ENCODE data around the gene DAPK1.

DAPK1 gene

GRCh38 chr9:87650611-87651295 lies 153.1 kb downstream of the DAPK1 start:
- no peak overlapping the region for H3K4me3 ChIP-seq (ENCODE audit: low read length)
- H3K36me3 ChIP-seq (ENCODE audit: insufficient read depth, low read length), result peaks cover 83% of the 10 kb centered on the region
- H3K27me3 ChIP-seq (ENCODE audit: insufficient read depth, low read length), result no peaks in the 10 kb centered on the region
- 94% methylated on average over 7 of the region's 8 CpGs for WGBS
- no peaks in the 10 kb centered on the region for H3K4me1 ChIP-seq (ENCODE audit: insufficient read depth, low read length)
- H3K9ac ChIP-seq (ENCODE audit: low read depth, low read length), result no peak overlapping the region
- H3K27ac ChIP-seq (ENCODE audit: low read depth, low read length), result no peak overlapping the region
- no peaks in the 10 kb centered on the region for H3K9me3 ChIP-seq (ENCODE audit: insufficient read depth, low read depth, low read length)

GRCh38 chr9:87651431-87651830 lies 153.8 kb downstream of the DAPK1 start:
- Histone ChIP-seq H3K27me3 (ENCODE audit: insufficient read depth, low read length) (no peaks in the 10 kb centered on the region), H3K36me3 (ENCODE audit: insufficient read depth, low read length) (peaks cover 82% of the 10 kb centered on the region), H3K27ac (ENCODE audit: low read depth, low read length) (no peak overlapping the region), H3K4me3 (ENCODE audit: low read length) (no peak overlapping the region), H3K9me3 (ENCODE audit: insufficient read depth, low read depth, low read length) (no peaks in the 10 kb centered on the region), H3K4me1 (ENCODE audit: insufficient read depth, low read length) (0 out of 2 replicates have a peak, but pooled peaks cover 2% of the 10 kb centered on the region), H3K9ac (ENCODE audit: low read depth, low read length) (no peak overlapping the region)
- 97% methylated on average over 10 of the region's 10 CpGs for WGBS

GRCh38 chr9:87653941-87654340 lies 156.3 kb downstream of the DAPK1 start:
- no peaks in the 10 kb centered on the region for H3K9me3 ChIP-seq (ENCODE audit: insufficient read depth, low read depth, low read length)
- H3K4me3 ChIP-seq (ENCODE audit: low read length), result no peak overlapping the region
- 94% methylated on average over 3 of the region's 3 CpGs for WGBS
- peaks cover 80% of the 10 kb centered on the region for H3K36me3 ChIP-seq (ENCODE audit: insufficient read depth, low read length)
- H3K9ac ChIP-seq (ENCODE audit: low read depth, low read length), result no peak overlapping the region
- H3K4me1 ChIP-seq (ENCODE audit: insufficient read depth, low read length), result 0 out of 2 replicates have a peak, but pooled peaks cover 6% of the 10 kb centered on the region
- no peaks in the 10 kb centered on the region for H3K27me3 ChIP-seq (ENCODE audit: insufficient read depth, low read length)
- H3K27ac ChIP-seq (ENCODE audit: low read depth, low read length), result no peak overlapping the region

- H3K4me1 ChIP-seq (ENCODE audit: insufficient read depth, low read length), result 0 out of 2 replicates have a peak, but pooled peaks cover 6% of the 10 kb centered on the region
- H3K27ac ChIP-seq (ENCODE audit: low read depth, low read length), result no peak overlapping the region
- 94% methylated on average over 9 of the region's 9 CpGs for WGBS
- H3K9me3 ChIP-seq (ENCODE audit: insufficient read depth, low read depth, low read length), result no peaks in the 10 kb centered on the region
- no peak overlapping the region for H3K9ac ChIP-seq (ENCODE audit: low read depth, low read length)
- peaks cover 73% of the 10 kb centered on the region for H3K36me3 ChIP-seq (ENCODE audit: insufficient read depth, low read length)
- H3K27me3 ChIP-seq (ENCODE audit: insufficient read depth, low read length), result no peaks in the 10 kb centered on the region
- no peak overlapping the region for H3K4me3 ChIP-seq (ENCODE audit: low read length)
These were observed 158.1 kb downstream of the DAPK1 start for GRCh38 chr9:87655731-87656130.

GRCh38 chr9:87656485-87656884 lies 158.8 kb downstream of the DAPK1 start:
- H3K27me3 ChIP-seq (ENCODE audit: insufficient read depth, low read length), result no peaks in the 10 kb centered on the region
- 83% methylated on average over 8 of the region's 8 CpGs for WGBS
- no peaks in the 10 kb centered on the region for H3K9me3 ChIP-seq (ENCODE audit: insufficient read depth, low read depth, low read length)
- H3K4me3 ChIP-seq (ENCODE audit: low read length), result no peak overlapping the region
- H3K9ac ChIP-seq (ENCODE audit: low read depth, low read length), result no peak overlapping the region
- no peak overlapping the region for H3K27ac ChIP-seq (ENCODE audit: low read depth, low read length)
- 0 out of 2 replicates have a peak, but pooled peaks cover 6% of the 10 kb centered on the region for H3K4me1 ChIP-seq (ENCODE audit: insufficient read depth, low read length)
- peaks cover 65% of the 10 kb centered on the region for H3K36me3 ChIP-seq (ENCODE audit: insufficient read depth, low read length)

GRCh38 chr9:87657190-87657589 lies 159.5 kb downstream of the DAPK1 start:
- H3K9me3 ChIP-seq (ENCODE audit: insufficient read depth, low read depth, low read length), result no peaks in the 10 kb centered on the region
- no peak overlapping the region for H3K4me3 ChIP-seq (ENCODE audit: low read length)
- 94% methylated on average over 6 of the region's 6 CpGs for WGBS
- H3K4me1 ChIP-seq (ENCODE audit: insufficient read depth, low read length), result 0 out of 2 replicates have a peak, but pooled peaks cover 7% of the 10 kb centered on the region
- H3K27me3 ChIP-seq (ENCODE audit: insufficient read depth, low read length), result no peaks in the 10 kb centered on the region
- no peak overlapping the region for H3K9ac ChIP-seq (ENCODE audit: low read depth, low read length)
- H3K36me3 ChIP-seq (ENCODE audit: insufficient read depth, low read length), result peaks cover 64% of the 10 kb centered on the region
- no peak overlapping the region for H3K27ac ChIP-seq (ENCODE audit: low read depth, low read length)

- Histone ChIP-seq H3K4me1 (ENCODE audit: insufficient read depth, low read length) (0 out of 2 replicates have a peak, but pooled peaks cover 12% of the 10 kb centered on the region), H3K9me3 (ENCODE audit: insufficient read depth, low read depth, low read length) (no peaks in the 10 kb centered on the region), H3K9ac (ENCODE audit: low read depth, low read length) (no peak overlapping the region), H3K4me3 (ENCODE audit: low read length) (no peak overlapping the region), H3K27ac (ENCODE audit: low read depth, low read length) (no peak overlapping the region), H3K36me3 (ENCODE audit: insufficient read depth, low read length) (peaks cover 63% of the 10 kb centered on the region), H3K27me3 (ENCODE audit: insufficient read depth, low read length) (no peaks in the 10 kb centered on the region)
- WGBS, result 95% methylated on average over 16 of the region's 16 CpGs
These were observed 160.2 kb downstream of the DAPK1 start for GRCh38 chr9:87657893-87658292.

GRCh38 chr9:87658511-87658910 lies 160.8 kb downstream of the DAPK1 start:
- no peaks in the 10 kb centered on the region for H3K27me3 ChIP-seq (ENCODE audit: insufficient read depth, low read length)

GRCh38 chr9:87659534-87660419 lies 162.1 kb downstream of the DAPK1 start:
- no peak overlapping the region for H3K9ac ChIP-seq (ENCODE audit: low read depth, low read length)

More at GRCh38 chr9:87658511-87658910, 160.8 kb downstream of the DAPK1 start:
- WGBS, result 98% methylated on average over 2 of the region's 3 CpGs
- Histone ChIP-seq H3K4me3 (ENCODE audit: low read length) (no peak overlapping the region), H3K9ac (ENCODE audit: low read depth, low read length) (no peak overlapping the region), H3K27ac (ENCODE audit: low read depth, low read length) (no peak overlapping the region), H3K4me1 (ENCODE audit: insufficient read depth, low read length) (0 out of 2 replicates have a peak, but pooled peaks cover 12% of the 10 kb centered on the region), H3K9me3 (ENCODE audit: insufficient read depth, low read depth, low read length) (no peaks in the 10 kb centered on the region), H3K36me3 (ENCODE audit: insufficient read depth, low read length) (peaks cover 59% of the 10 kb centered on the region)

GRCh38 chr9:87661241-87661640 lies 163.6 kb downstream of the DAPK1 start:
- Histone ChIP-seq H3K36me3 (ENCODE audit: insufficient read depth, low read length) (peaks cover 55% of the 10 kb centered on the region), H3K27me3 (ENCODE audit: insufficient read depth, low read length) (no peaks in the 10 kb centered on the region), H3K9ac (ENCODE audit: low read depth, low read length) (no peak overlapping the region), H3K4me1 (ENCODE audit: insufficient read depth, low read length) (0 out of 2 replicates have a peak, but pooled peaks cover 12% of the 10 kb centered on the region), H3K27ac (ENCODE audit: low read depth, low read length) (no peak overlapping the region), H3K4me3 (ENCODE audit: low read length) (no peak overlapping the region), H3K9me3 (ENCODE audit: insufficient read depth, low read depth, low read length) (peaks cover 17% of the 10 kb centered on the region)
- WGBS, result 100% methylated on average over 1 of the region's 1 CpG

More at GRCh38 chr9:87659534-87660419, 162.1 kb downstream of the DAPK1 start:
- Histone ChIP-seq H3K4me3 (ENCODE audit: low read length) (no peak overlapping the region), H3K27ac (ENCODE audit: low read depth, low read length) (no peak overlapping the region), H3K9me3 (ENCODE audit: insufficient read depth, low read depth, low read length) (0 out of 2 replicates have a peak, but pooled peaks cover 4% of the 10 kb centered on the region), H3K4me1 (ENCODE audit: insufficient read depth, low read length) (0 out of 2 replicates have a peak, but pooled peaks cover 12% of the 10 kb centered on the region), H3K36me3 (ENCODE audit: insufficient read depth, low read length) (peaks cover 57% of the 10 kb centered on the region), H3K27me3 (ENCODE audit: insufficient read depth, low read length) (no peaks in the 10 kb centered on the region)
- 94% methylated on average over 47 of the region's 47 CpGs for WGBS
